ENCODE results near the gene ZFYVE21.

GRCh38 chr14:103690332-103690731 is 25.3 kb upstream of the ZFYVE21 start:
- TF ChIP-seq CTCF (IDR thresholded peaks at IDR 0.05; ENCODE audit: low read depth, low read length, poor library complexity, severe bottlenecking) (no peak), EZH2phosphoT487 (IDR thresholded peaks at IDR 0.05; ENCODE audit: borderline replicate concordance, low read length) (no peak)

All from DOHH2 (cell line).